SK-N-MC (cell line): ENCODE data around the gene MEGF8.

Source experiments
- EZH2 ChIP-seq: fragments of 200-600 bp; sonication (generic); IDR thresholded peaks from one replicate; pipeline ENCODE4 v1.6.1; 2017; ENCODE audit warnings: antibody characterized with exemption
- POLR2AphosphoS5 ChIP-seq: IDR thresholded peaks from 2 replicates; pipeline ENCODE4 v1.6.1; 2012; ENCODE audit warnings: mild to moderate bottlenecking, low read depth, low read length, borderline replicate concordance

- TF ChIP-seq EZH2 (no peak), POLR2AphosphoS5 (no peak)
These were observed 8.7 kb downstream of the MEGF8 start for GRCh38 chr19:42333975-42334696.
